GM18909 (cell line): Measurements from ENCODE around the gene TTLL12.
A peak's percentile ranks its signal among the peaks of the same experiment; 100 is the strongest.
"Not testable (repeated sequence)": the region's sequence is repeated elsewhere in the genome, so short reads cannot be mapped to it uniquely, and the experiment has no call there.

Source experiments
- ATAC-seq: cut with Tn5 transposase; IDR thresholded peaks from one replicate; pipeline ENCODE4 v1.9.1; 2021; ENCODE audit warnings: mild to moderate bottlenecking; ENCODE audit not compliant: unreplicated experiment, poor library complexity

The TTLL12 gene

GRCh38 chr22:43159484-43160178 lies 27.3 kb downstream of the TTLL12 start:
- ATAC-seq = no peak

GRCh38 chr22:43158778-43159483 lies 28.0 kb downstream of the TTLL12 start:
- ATAC-seq = no peak

DNA sequence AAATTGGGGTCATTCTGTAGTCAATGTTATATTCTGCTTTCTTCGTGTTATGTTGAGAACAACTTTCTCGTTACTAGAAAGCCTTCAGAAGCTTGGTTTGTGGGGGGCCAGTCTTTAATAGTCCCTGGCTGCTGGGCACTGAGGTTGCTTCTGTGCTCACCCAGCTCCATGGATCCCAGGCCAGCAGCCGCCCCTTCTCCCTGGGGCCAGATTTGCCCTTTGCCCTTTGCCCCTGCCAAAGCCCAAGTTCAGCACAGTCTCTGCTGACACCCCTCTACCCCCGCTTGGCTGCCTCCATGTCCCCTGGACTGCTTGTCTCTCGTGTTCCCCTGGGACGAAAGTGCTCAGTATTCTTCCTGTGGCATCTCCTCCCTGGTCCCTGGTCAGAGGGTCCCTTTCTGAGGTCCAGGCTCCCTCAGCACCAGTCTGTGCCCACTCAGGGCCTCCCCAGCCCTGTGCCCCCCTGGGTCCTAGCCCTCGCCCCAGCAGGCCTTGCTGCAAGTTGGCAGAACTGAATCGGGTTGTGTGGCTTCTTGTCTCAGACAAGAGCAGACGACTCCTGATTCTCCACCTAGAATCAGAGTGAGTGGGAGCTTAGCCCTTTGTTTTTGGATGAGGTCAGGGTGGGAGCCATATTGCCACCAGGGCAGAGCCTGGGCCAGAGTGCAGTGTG lies 28.9 kb downstream of the TTLL12 start:
- no peak for ATAC-seq

- no peak for ATAC-seq
Observed at GRCh38 chr22:43156413-43156812, 30.5 kb downstream of the TTLL12 start.

DNA sequence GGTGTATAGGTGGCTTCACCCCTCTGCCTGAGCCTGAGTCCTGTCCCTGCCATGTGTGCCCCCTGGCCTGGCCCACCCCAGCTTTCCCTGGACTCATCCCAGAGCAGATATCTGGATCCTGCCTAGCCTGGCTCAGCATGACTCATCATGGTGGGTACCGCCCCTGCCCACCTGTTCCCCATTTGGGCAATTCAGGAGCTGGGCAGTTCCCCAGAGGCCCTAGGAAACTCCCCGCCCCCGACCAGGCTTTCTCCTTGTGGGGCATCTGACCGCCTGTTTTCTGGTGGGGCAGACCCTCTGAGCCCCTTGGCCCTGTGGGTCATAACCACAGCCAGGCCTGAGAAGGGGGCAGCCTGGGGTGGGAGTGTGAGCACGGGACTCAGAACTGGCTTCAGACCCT lies 31.1 kb downstream of the TTLL12 start:
- ATAC-seq = no peak

DNA sequence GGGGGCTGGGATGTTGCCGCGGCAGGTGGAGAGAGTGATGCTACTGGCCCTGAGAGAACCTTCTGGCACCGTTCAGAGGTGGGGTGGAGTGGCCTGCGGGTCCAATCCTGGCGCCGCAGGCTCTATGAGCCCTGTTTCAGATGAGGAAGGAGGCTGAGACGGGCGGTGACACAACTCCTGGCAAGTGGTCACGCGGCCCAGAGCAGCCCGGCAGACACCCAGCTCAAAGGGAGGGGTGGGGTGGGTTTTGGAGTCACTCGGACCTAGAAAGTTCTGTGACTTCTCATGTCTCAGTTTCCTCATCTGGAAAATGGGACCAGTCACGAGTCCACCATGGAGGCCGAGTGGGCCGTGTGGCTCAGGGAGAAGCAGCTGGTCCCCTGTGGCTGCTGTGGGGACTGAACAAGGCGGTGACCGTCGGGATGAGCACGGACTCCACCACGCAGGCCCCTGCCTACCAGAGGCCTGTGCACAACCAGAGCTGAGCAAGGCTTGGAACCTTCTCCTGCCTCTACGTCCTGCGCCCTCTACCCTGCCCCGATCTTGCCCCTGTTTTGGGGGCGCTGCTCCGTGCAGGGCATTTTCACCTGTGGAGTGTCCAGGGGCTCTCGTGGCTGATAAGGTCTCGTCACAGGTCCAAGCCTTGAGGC lies 31.9 kb downstream of the TTLL12 start:
- no peak for ATAC-seq

GRCh38 chr22:43153899-43154298 lies 33.0 kb downstream of the TTLL12 start:
- no peak for ATAC-seq

GRCh38 chr22:43152357-43153071 lies 34.4 kb downstream of the TTLL12 start:
- ATAC-seq = no peak

- ATAC-seq = no peak
Observed at GRCh38 chr22:43152003-43152356, 35.0 kb downstream of the TTLL12 start.

GRCh38 chr22:43151251-43152002 lies 35.5 kb downstream of the TTLL12 start, which contains the start of gene TSPO:
Gene TSPO (plus strand): TSS chr22:43151559. CDS start chr22:43159239, 7,680 bp downstream.
- ATAC-seq = no peak

- ATAC-seq = no peak
Observed at GRCh38 chr22:43150731-43151206, 36.2 kb downstream of the TTLL12 start.

DNA sequence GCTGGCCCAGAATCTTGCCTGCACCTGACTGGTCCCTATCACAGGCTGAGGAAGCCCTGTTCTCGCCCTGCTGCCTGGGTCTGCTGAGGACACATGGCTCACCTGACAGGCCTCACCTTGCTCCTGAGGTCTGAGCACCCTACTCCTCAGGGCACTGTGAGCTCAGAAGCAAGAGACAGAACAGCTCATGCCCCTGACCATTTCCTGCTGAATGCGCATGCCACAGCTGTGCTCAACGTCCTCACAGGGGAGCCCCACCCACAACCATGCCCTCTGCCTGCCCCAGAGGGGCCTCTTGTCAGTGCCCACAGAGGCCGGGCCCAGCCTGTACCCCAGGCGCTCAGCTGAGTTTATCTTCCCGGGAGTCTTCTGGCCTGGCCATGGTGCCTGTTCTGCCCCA lies 38.4 kb downstream of the TTLL12 start:
- no peak for ATAC-seq

DNA sequence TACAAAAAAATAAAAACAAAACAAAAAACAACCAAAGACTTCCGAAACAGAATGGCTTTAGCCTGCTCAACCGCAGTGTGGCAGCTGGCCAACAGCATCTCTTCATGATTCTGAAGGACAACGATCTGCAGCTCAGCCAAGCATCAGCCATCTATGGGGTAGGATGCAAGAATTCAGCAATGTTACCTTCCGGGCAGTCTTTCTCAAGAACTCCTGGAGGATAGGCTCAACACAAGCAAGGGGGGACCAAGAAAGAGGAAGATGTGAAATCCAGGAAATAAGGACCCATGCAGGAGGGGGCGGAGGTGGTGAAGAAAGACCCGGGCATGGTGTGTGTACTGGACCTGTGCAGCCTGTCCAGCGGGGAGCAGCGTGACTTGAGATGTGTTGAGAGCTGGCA lies 39.1 kb downstream of the TTLL12 start:
- no peak for ATAC-seq

DNA sequence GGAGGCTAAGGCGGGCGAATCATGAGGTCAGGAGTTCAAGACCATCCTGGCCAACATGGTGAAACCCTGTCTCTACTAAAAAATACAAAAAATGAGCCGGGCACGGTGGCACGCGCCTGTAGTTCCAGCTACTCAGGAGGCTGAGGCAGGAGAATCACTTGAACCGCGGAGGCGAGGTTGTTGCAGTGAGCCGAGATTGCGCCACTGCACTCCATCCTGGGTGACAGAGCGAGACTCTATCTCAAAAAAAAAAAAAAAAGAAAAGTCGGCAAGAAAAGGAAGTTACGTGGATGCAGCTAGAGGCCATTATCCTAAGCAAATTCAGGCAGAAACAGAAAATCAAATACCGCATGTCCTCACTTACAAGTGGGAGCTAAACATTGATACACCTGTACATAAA lies 40.6 kb downstream of the TTLL12 start:
- not testable (repeated sequence) for ATAC-seq

- not testable (repeated sequence) for ATAC-seq
Observed at GRCh38 chr22:43145371-43145770, 41.6 kb downstream of the TTLL12 start.

- ATAC-seq = no peak
Observed at GRCh38 chr22:43144949-43145348, 42.0 kb downstream of the TTLL12 start.

DNA sequence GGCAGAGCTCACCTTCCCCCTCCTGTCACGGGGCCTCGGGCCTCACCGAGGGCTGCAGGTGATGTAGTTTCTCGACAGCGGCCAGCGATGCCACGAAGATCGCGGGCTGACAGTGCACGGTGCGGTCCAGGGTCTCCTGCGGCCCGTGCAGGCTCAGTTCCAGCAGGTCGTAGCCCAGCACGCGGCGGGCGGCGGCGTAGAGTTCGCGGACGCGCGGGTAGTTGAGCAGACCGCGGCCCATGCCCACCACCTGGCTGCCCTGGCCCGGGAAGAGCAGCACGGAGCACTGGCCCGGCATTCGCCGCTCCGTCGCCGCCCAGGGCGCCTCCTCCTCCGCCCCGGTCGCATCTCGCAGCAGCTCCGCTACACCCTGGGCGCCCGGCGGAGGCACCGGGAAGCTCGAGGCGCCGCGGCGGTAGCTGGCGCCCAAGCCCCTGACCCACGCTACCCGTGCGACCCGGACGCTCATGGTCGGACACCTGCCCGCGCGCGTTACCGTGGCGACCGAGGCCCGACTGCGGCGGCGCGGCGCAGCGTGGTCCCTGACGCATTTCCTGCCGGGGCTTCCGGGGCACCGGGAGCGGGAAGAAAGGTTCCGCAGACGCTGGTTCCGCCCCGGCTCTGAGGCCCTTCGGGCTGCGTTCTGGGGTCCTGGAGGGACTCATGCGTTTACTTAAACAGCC lies 43.9 kb downstream of the TTLL12 start, which contains the start of gene MCAT:
Gene MCAT, minus strand, starts transcription at position 519 of the 683 bp plus-strand sequence. Its CDS starts 50 bp downstream, at position 469.
- peak; percentile 83 for ATAC-seq

- no peak for ATAC-seq
Observed at GRCh38 chr22:43136801-43137200, 50.1 kb downstream of the TTLL12 start.

- no peak for ATAC-seq
Observed at GRCh38 chr22:43136255-43136654, 50.7 kb downstream of the TTLL12 start.
